ENCODE data around the gene PLEKHM2. TPM values are rescaled to one million over a fixed set of nuclear protein-coding genes. Genes with fewer than 3 reads are reported as not detected.

PLEKHM2 gene
- total RNA-seq, 1 experiment from 2014 or later: 36.2 TPM

DNA sequence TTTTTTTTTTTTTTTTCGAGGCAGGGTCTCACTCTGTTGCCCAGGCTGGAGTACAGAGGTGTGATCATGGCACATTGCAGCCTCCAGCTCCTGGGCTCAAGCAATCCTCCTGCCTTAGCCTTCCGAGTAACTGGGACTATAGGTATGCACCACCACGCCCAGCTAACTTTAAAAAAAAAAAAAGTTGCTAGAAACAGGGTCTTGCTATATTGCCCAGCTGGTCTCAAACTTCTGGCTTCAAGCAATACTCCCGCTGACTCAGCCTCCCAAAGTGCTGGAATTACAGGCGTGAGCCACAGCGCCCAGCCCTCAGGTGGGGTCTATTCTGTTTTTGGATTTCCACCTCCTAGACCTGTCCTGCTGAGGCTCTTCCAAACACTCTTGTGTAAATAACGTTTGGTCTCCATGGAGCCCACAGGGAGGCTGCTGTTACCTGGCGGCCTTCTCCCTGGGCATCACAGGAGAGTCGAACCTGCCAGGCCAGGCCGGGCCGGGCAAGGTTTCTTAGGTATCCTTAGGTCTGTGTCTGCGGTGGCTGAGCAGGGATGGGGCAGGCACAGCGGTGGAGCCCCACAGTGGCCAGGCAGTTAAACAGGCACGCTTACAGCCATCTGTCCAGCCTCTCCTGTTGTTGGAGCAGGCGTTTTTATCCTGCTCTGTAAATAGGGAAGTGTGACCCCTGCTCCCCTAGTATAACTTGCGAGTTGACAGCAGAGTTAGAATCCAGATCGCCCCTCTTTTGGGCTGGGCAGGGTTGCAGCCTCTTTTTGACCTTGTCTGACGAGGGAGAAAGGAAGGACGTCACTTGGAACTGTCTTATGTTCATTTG is 18.8 kb downstream of the PLEKHM2 start:
- 0 out of 2 replicates have a peak, but pooled peaks cover 3% of the 10 kb centered on the region for H3K4me1 ChIP-seq
- peaks cover 7% of the 10 kb centered on the region for H3K36me3 ChIP-seq
- DNase-seq: no peak
- no peaks in the 10 kb centered on the region for H3K27me3 ChIP-seq
- H3K4me3 ChIP-seq: no peak overlapping the region
- 0 out of 2 replicates have a peak, but pooled peaks cover 3% of the 10 kb centered on the region for H3K9me3 ChIP-seq (replicated peaks)
- no peak overlapping the region for H3K27ac ChIP-seq

GRCh38 chr1:15703562-15703961 is 19.4 kb downstream of the PLEKHM2 start:
- H3K9me3 ChIP-seq (replicated peaks): 0 out of 2 replicates have a peak, but pooled peaks cover 3% of the 10 kb centered on the region
- H3K4me1 ChIP-seq: 0 out of 2 replicates have a peak, but pooled peaks cover 3% of the 10 kb centered on the region
- no peak for DNase-seq
- H3K36me3 ChIP-seq: peaks cover 6% of the 10 kb centered on the region
- no peaks in the 10 kb centered on the region for H3K27me3 ChIP-seq
- no peak overlapping the region for H3K27ac ChIP-seq
- H3K4me3 ChIP-seq: no peak overlapping the region

DNA sequence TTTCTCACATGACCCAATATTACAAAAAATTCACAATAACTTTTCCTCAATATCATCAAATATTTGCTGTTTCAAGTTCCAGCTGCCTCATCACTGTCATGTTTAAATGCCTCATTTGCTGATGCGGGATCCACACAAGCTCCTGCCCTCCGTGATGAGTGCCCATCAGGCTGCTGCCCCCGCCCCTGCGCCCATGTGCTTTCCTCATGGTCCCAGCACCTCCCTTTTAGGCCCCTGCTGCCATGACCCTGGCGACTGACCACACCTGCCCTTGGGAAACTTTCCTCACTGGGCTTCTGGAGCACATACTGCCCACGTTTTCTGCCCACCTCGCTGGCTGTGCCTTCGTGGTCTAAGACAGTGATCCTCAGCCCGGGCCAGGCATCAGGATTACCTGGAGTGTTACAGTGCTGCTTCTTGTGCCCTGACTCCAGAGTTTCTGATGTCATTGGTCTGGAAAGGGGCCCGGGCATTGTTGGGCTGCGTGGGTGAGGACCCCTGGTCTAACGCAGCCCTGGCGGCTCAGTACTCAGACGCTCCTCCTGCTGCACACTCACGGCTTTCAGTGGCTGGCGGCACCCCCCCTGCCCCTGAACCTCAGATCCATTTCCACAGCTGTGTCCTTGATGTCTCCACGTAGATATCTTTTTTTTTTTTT is 20.5 kb downstream of the PLEKHM2 start:
- Histone ChIP-seq H3K27ac (no peak overlapping the region), H3K27me3 (no peaks in the 10 kb centered on the region)

GRCh38 chr1:15705184-15705566 is 21.1 kb downstream of the PLEKHM2 start:
- H3K9me3 ChIP-seq (replicated peaks): no peaks in the 10 kb centered on the region
- H3K27me3 ChIP-seq: no peaks in the 10 kb centered on the region
- H3K36me3 ChIP-seq: peaks cover 3% of the 10 kb centered on the region
- H3K27ac ChIP-seq: no peak overlapping the region
- H3K4me1 ChIP-seq: 0 out of 2 replicates have a peak, but pooled peaks cover 3% of the 10 kb centered on the region
- no peak for DNase-seq
- no peak overlapping the region for H3K4me3 ChIP-seq

More for the DNA sequence above, 20.5 kb downstream of the PLEKHM2 start:
- Histone ChIP-seq H3K4me1 (0 out of 2 replicates have a peak, but pooled peaks cover 3% of the 10 kb centered on the region), H3K4me3 (no peak overlapping the region), H3K9me3 (replicated peaks) (no peaks in the 10 kb centered on the region), H3K36me3 (peaks cover 3% of the 10 kb centered on the region)
- no peak for DNase-seq

DNA sequence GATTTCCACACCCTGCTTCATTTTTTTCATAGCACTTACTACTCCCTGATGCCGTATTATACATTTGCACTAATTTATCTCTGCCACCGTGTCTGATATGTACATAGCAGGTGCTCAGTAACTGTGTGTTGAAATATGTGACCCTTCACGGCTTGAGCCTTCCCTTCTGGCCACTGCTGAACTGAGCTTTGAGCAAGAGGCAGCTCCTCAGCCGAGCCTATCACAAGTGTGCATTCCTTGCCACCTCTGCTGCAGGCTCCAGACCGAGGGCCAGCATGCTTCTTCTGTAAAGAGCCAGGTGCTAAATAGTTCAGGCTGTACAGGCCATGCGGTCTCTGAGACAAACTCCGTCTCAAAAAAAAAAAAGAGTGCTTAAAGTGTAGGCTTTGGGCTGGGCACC is 22.6 kb downstream of the PLEKHM2 start:
- H3K4me3 ChIP-seq: no peak overlapping the region
- 0 out of 2 replicates have a peak, but pooled peaks cover 3% of the 10 kb centered on the region for H3K4me1 ChIP-seq
- no peaks in the 10 kb centered on the region for H3K27me3 ChIP-seq
- no peak overlapping the region for H3K27ac ChIP-seq
- peak in 1 of 2 experiments; percentile 48 for DNase-seq
- no peaks in the 10 kb centered on the region for H3K9me3 ChIP-seq (replicated peaks)
- no peaks in the 10 kb centered on the region; the same call in none of the 2 replicates for H3K36me3 ChIP-seq

- H3K27ac ChIP-seq: no peak overlapping the region
- H3K36me3 ChIP-seq: no peaks in the 10 kb centered on the region; the same call in none of the 2 replicates
- H3K9me3 ChIP-seq (replicated peaks): no peaks in the 10 kb centered on the region
- H3K27me3 ChIP-seq: no peaks in the 10 kb centered on the region
- no peak overlapping the region for H3K4me3 ChIP-seq
- H3K4me1 ChIP-seq: 0 out of 2 replicates have a peak, but pooled peaks cover 3% of the 10 kb centered on the region
- DNase-seq: no peak
Measured at GRCh38 chr1:15707239-15707925, 23.3 kb downstream of the PLEKHM2 start.

DNA sequence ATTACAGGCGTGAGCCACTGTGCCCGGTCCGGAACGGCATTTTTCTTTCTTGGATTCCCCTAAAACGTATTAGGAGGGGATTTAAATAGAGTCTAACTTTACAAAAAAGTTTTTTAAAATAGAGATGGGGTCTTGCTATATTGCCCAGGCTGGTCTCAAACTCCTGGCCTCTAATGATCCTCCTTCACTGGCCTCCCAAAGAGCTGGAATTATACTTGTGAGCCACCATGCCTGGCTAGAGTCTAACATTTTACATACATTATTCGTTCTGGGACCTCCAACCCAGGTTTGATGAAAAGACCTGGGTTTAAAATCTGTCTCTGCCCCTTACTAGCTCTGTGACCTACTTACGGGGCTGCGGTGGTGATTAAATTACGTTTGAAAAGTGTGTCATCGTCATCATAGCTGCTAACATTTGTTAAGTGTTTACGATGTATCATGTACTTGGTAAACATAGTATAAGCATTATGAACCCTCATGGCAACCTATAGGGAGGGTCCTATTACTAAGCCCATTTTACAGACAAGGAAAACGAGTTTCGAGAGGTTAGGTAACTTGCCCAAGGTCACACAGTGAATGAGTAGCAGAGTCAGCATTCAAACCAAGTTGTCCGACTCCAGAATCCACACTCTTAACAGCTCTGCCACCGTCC is 24.5 kb downstream of the PLEKHM2 start:
- Histone ChIP-seq H3K27me3 (no peaks in the 10 kb centered on the region), H3K9me3 (replicated peaks) (no peaks in the 10 kb centered on the region), H3K4me1 (0 out of 2 replicates have a peak, but pooled peaks cover 3% of the 10 kb centered on the region), H3K4me3 (no peak overlapping the region), H3K27ac (no peak overlapping the region), H3K36me3 (peaks cover 2% of the 10 kb centered on the region)
- no peak for DNase-seq

- Histone ChIP-seq H3K9me3 (replicated peaks) (no peaks in the 10 kb centered on the region), H3K27me3 (no peaks in the 10 kb centered on the region), H3K36me3 (peaks cover 2% of the 10 kb centered on the region), H3K27ac (no peak overlapping the region), H3K4me3 (no peak overlapping the region), H3K4me1 (peaks cover 3% of the 10 kb centered on the region)
- DNase-seq: no peak
Measured at GRCh38 chr1:15709226-15709625, 25.1 kb downstream of the PLEKHM2 start.

DNA sequence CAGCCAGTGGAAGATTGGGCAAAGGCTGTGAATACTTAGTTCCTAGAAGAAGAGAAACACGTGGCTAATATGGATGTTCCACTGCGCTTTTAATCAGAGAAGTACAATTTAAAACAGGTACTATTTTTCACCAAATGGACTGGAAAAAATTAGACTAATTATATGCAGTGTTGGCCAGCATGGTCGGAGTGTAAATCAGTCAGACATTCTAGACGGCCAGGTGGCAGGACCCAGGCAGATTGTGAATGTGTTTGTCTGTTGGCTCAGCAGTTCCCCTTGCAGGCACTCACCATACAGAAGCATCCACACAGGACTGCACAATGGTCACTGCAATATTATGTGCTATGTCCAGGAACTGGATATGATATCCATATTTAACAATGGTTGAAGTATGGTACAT is 28.0 kb downstream of the PLEKHM2 start:
- no peak overlapping the region for H3K4me3 ChIP-seq
- no peaks in the 10 kb centered on the region for H3K27me3 ChIP-seq
- peaks cover 9% of the 10 kb centered on the region for H3K4me1 ChIP-seq
- no peak overlapping the region for H3K27ac ChIP-seq
- no peaks in the 10 kb centered on the region for H3K9me3 ChIP-seq (replicated peaks)
- peaks cover 13% of the 10 kb centered on the region for H3K36me3 ChIP-seq
- DNase-seq: no peak

GRCh38 chr1:15714406-15715136 is 30.5 kb downstream of the PLEKHM2 start:
- peaks cover 29% of the 10 kb centered on the region for H3K36me3 ChIP-seq
- DNase-seq: peak; percentile 52 to 70
- no peak overlapping the region for H3K27ac ChIP-seq
- no peak overlapping the region for H3K4me3 ChIP-seq
- H3K9me3 ChIP-seq (replicated peaks): no peaks in the 10 kb centered on the region
- H3K4me1 ChIP-seq: peaks cover 9% of the 10 kb centered on the region
- no peaks in the 10 kb centered on the region for H3K27me3 ChIP-seq

- H3K36me3 ChIP-seq: peaks cover 32% of the 10 kb centered on the region
- H3K4me1 ChIP-seq: peaks cover 9% of the 10 kb centered on the region
- H3K4me3 ChIP-seq: no peak overlapping the region
- H3K9me3 ChIP-seq (replicated peaks): no peaks in the 10 kb centered on the region
- no peak for DNase-seq
- no peak overlapping the region for H3K27ac ChIP-seq
- H3K27me3 ChIP-seq: no peaks in the 10 kb centered on the region
Measured at GRCh38 chr1:15717418-15718125, 33.5 kb downstream of the PLEKHM2 start.

GRCh38 chr1:15718199-15718601 is 34.1 kb downstream of the PLEKHM2 start:
- H3K27me3 ChIP-seq: no peaks in the 10 kb centered on the region
- no peak overlapping the region for H3K4me3 ChIP-seq
- H3K27ac ChIP-seq: no peak overlapping the region
- H3K36me3 ChIP-seq: peaks cover 31% of the 10 kb centered on the region
- peaks cover 15% of the 10 kb centered on the region for H3K4me1 ChIP-seq
- DNase-seq: no peak
- H3K9me3 ChIP-seq (replicated peaks): no peaks in the 10 kb centered on the region

GRCh38 chr1:15719381-15720120 is 35.4 kb downstream of the PLEKHM2 start:
- peaks cover 30% of the 10 kb centered on the region for H3K36me3 ChIP-seq
- no peaks in the 10 kb centered on the region for H3K27me3 ChIP-seq

More at GRCh38 chr1:15719381-15720120, 35.4 kb downstream of the PLEKHM2 start:
- Histone ChIP-seq H3K27ac (no peak overlapping the region), H3K9me3 (replicated peaks) (no peaks in the 10 kb centered on the region), H3K4me1 (peaks cover 22% of the 10 kb centered on the region), H3K4me3 (no peak overlapping the region)
- DNase-seq: no peak

All from SJCRH30 (cell line).